HG02981 (cell line): Measurements from ENCODE around the gene SNX4.
"Not testable (repeated sequence)": the region's sequence is repeated elsewhere in the genome, so short reads cannot be mapped to it uniquely, and the experiment has no call there.

Source experiments
- ATAC-seq: cut with Tn5 transposase; IDR thresholded peaks from one replicate; pipeline ENCODE4 v1.9.1; 2021; ENCODE audit warnings: mild to moderate bottlenecking, moderate library complexity; ENCODE audit not compliant: unreplicated experiment

The SNX4 gene

GRCh38 chr3:125406070-125406469 is 113.9 kb downstream of the SNX4 start:
- no peak for ATAC-seq

- not testable (repeated sequence) for ATAC-seq
Observed at GRCh38 chr3:125405515-125405914, 114.5 kb downstream of the SNX4 start.

- ATAC-seq, result no peak
Observed at GRCh38 chr3:125403789-125404188, 116.2 kb downstream of the SNX4 start.

GRCh38 chr3:125402639-125403038 is 117.4 kb downstream of the SNX4 start:
- no peak for ATAC-seq

GRCh38 chr3:125401402-125401801 is 118.6 kb downstream of the SNX4 start:
- no peak for ATAC-seq

GRCh38 chr3:125398952-125399351 is 121.0 kb downstream of the SNX4 start:
- ATAC-seq, result no peak
